GM20000 (cell line): ENCODE results near the gene ANTXR1.

Experiments
- DNase-seq: peaks from one replicate; pipeline ENCODE4 v3.0.0; 2012; ENCODE audit warnings: low spot score
- TF ChIP-seq, protein P1 (sequence below): IDR thresholded peaks from 2 replicates; pipeline ENCODE4 v1.5.1; 2012; ENCODE audit warnings: mild to moderate bottlenecking, control low read depth; ENCODE audit errors: extremely low read depth, missing control alignments

The ANTXR1 gene

DNA sequence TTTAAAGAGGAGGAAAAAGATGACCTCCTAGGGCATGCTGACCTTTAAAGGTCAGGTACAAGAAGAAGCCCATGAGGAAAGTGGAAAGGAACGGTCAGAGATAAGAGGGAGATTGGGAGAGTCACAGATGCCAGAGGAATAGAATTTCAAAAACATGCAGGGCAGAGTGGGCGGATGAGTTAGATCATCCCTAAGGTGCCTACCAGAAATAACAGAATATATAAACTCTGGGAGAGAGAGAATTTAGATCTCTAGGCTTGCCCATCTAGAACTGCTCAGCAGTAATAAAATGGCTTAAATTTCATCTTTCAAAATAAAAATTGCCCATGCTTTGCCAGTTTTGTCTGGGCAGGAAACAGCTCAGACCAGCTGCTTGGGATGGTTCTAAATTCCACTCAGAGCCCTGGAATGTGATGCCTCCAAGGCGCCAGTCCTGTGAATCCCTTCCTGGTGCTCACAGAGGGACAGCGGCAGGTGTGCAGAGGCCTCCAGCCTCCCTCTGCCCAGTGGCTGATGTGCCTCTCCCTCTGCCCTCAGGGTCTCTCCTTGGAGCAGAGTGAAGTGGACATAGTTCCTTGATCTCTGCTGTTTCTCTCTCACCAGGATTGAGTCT, 130.9 kb downstream of the ANTXR1 start:
- DNase-seq: no peak
- TF ChIP-seq, protein P1, sequence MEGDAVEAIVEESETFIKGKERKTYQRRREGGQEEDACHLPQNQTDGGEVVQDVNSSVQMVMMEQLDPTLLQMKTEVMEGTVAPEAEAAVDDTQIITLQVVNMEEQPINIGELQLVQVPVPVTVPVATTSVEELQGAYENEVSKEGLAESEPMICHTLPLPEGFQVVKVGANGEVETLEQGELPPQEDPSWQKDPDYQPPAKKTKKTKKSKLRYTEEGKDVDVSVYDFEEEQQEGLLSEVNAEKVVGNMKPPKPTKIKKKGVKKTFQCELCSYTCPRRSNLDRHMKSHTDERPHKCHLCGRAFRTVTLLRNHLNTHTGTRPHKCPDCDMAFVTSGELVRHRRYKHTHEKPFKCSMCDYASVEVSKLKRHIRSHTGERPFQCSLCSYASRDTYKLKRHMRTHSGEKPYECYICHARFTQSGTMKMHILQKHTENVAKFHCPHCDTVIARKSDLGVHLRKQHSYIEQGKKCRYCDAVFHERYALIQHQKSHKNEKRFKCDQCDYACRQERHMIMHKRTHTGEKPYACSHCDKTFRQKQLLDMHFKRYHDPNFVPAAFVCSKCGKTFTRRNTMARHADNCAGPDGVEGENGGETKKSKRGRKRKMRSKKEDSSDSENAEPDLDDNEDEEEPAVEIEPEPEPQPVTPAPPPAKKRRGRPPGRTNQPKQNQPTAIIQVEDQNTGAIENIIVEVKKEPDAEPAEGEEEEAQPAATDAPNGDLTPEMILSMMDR: no peak

DNA sequence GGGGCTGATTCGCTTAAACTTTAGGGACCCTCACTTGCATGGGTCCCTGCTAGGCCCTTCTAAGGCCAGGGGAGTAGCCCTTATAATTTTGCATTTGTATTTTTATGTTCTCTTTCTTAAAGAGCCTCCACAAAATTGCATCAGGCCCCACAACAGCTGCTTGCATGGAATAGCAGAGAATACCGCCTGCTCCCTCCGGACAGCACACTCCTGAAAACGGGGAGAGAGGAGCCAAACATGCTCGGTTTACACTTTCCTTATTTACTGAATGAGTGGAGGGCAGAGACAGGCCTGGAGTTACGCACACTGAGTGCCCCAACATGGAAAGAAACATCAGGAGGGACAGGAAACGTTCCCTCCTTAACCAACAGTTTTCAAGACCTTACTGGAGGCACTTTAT, 132.2 kb downstream of the ANTXR1 start:
- DNase-seq: no peak
- TF ChIP-seq, protein P1: no peak

DNA sequence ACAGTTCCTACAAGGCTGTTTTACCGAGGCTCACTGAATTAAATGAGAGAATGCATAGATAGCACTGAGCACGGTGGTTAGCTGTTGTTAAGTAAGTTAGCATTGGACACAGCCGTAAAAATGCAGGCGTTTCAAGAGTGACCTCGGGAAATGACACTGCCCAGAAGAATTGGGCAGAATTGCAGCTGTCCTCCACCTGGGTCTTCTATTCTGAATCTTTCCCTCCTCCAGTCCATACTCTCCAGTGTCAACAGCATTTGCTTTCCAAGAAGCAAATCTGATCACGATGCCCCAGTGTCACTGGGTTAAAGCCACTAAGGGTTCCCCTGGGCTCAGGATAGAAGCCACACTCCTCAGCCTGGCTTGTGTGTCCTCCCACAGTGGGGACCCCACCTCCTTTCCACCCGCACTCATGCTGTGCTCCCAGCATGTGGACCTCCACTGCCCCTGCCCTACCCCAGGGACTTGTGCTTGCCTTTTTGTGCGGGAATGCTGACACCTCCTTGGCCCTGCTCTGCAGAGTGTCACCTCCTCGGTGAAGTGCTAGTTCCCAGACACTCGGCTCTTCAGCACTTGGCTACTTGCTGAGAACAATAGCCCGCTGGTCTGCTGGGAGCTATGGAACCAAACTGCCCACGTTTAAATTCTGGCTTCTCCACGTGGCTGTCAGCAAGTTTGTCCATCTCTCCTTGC, 135.0 kb downstream of the ANTXR1 start:
- TF ChIP-seq, protein P1: no peak
- no peak for DNase-seq

DNA sequence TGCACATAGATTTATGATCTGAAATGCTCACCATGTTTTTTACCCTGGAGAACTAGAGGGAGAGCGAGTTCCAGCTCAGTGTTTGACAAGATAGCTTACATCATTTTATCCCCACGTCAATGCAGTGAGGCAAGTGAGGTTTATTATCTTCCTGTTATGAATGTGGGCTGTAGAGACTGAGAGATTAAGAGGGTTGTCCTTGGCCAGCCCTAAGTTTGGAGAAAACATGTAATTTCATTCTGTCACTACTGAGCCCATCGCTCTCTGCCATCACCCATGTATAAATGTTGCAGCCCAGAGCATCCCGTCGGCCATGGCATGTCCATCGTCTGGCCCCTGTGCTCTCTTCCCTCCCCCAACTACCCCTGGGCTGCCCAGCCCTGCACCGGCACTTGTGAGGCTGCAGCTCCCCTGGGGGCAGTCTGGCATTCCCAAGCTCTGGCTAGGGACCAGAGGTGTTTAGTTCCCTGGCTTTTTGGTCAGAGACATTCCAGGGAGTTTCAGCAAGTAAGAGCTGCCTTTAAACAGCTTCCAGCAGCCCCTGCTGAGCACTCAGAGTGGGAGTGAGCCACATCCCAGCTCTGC, 136.7 kb downstream of the ANTXR1 start:
- no peak for DNase-seq
- TF ChIP-seq, protein P1: no peak

DNA sequence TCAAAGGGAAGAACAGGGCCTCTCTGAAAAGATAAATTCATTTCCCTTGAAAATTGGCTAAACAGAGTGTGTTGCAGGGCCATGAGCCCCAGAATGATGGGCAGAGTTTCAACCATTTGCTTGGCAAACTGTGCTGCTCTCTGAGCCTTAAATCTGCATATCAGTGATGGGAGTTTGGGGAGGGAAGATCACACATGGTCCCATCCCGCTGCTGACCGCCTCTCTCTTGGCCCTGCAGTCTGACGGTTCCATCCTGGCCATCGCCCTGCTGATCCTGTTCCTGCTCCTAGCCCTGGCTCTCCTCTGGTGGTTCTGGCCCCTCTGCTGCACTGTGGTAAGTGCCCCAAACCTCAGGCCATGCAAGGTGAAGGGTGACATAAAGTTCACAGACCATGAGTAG, 139.0 kb downstream of the ANTXR1 start:
- no peak for DNase-seq
- TF ChIP-seq, protein P1: no peak

DNA sequence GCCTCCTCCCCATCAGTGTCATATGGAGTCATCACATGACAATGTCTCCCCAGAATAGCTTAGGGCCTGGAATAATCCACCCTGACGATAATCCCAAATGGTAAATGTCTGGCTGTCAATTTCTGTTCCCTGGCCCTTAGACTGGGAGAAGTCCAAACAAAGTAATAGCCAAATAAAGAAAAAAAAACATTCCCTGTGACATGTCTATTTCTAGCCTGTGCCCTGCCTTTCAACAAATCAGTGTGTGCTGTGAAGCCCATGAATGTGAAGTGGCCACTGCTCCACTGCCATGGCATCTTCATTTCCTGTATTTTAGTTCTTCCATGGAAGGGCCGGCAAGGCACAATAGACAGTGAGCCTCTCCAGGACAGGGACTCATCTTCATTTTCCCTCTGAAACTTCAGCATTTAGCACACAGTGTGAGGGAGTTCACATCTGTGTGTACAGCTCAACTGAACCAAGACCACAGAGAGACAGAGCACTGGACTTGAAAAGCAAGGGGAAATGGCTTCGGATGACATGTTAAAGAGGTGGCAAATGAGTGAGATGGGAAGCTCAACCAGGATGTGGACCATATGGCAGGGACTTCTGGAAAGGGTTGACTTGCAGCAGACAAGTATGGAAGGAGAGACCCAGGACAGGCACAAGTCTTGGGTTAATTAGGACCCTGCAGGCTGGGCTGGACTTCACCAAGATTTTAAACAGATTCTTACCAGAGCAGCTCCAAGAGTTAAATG, 140.0 kb downstream of the ANTXR1 start:
- TF ChIP-seq, protein P1: no peak

DNA sequence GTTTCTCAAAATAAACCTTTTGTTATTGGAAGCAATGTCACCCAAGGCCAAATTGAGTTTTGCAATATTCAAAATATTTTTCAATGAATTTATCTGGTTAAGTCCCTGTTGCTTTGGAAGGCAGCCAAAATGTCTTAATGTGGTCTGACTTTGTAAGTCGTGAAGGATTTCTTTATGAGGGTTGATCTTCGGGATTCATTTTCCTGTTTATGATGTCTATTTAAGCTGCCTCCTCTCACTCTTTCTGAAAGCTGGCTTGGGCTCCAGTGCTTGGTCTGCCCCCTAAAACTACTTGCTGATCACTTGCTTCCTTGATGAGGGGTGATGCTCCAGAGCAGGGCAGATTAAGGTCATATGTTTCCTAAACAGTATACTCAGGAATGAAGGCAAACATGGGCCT, 141.1 kb downstream of the ANTXR1 start:
- DNase-seq: no peak
- TF ChIP-seq, protein P1: no peak

More for the DNA sequence above, 140.0 kb downstream of the ANTXR1 start:
- no peak for DNase-seq
